SK-N-SH (cell line): ENCODE data around the gene SDC3. TPM values are rescaled to one million over a fixed set of nuclear protein-coding genes. Genes with fewer than 3 reads are reported as not detected.

Experiments used
- CTCF ChIA-PET: fragments of 300-600, 350-600 bp; formaldehyde crosslinking; extraction: SDS; loops from one replicate; lab custom pipeline; 2021; lab: Yijun Ruan, JAX
- POLR2A ChIA-PET: fragments of 350-600 bp; sonication (Branson Sonifier 250); formaldehyde crosslinking; extraction: SDS; loops from one replicate; lab custom pipeline; 2020; ENCODE audit warnings: antibody characterized with exemption, inconsistent platforms; lab: Yijun Ruan, JAX
- DNase-seq: peaks from one replicate; pipeline ENCODE4 v3.0.0; 2012
- H2AFZ ChIP-seq: fragments of 200-600 bp; sonication (generic); 2 replicates; pipeline ENCODE4 v1.8.1; 2016; ENCODE audit warnings: antibody characterized with exemption, mild to moderate bottlenecking, low read depth
- H3F3A ChIP-seq: fragments of 200-600 bp; sonication (generic); replicated peaks from 2 replicates; pipeline ENCODE3; 2016; ENCODE audit warnings: antibody characterized with exemption, mild to moderate bottlenecking; ENCODE audit not compliant: insufficient read depth
- H3K27ac ChIP-seq, 2 experiments: fragments of 200-500 bp in 1 of 2; fragments of 200-600 bp in 1 of 2; sonication (Bioruptor generic) in 1 of 2; sonication (generic), shearing (Covaris generic) in 1 of 2; 2 replicates each; pipeline versions ENCODE4 v1.5.1 to v1.6.1; 2014 to 2016; ENCODE audit warnings: low read depth in 2 of 2, inconsistent platforms in 1 of 2, low read length in 1 of 2, mild to moderate bottlenecking in 1 of 2, mixed read lengths in 1 of 2
- H3K27me3 ChIP-seq: fragments of 200-600 bp; sonication (generic), shearing (Covaris generic); 2 replicates; pipeline ENCODE4 v1.6.1; 2016; ENCODE audit warnings: mixed run types; ENCODE audit not compliant: insufficient read depth
- H3K36me3 ChIP-seq, 2 experiments: fragments of 200-500 bp in 1 of 2; fragments of 200-600 bp in 1 of 2; sonication (Bioruptor generic) in 1 of 2; sonication (generic) in 1 of 2; replicated peaks in 1 of 2; 2 replicates each; pipeline versions ENCODE3 to v1.5.1; 2014 to 2016; ENCODE audit warnings: low read length in 1 of 2, mild to moderate bottlenecking in 1 of 2; ENCODE audit not compliant: insufficient read depth in 2 of 2, control insufficient read depth in 1 of 2
- H3K4me1 ChIP-seq, 2 experiments: fragments of 200-500 bp in 1 of 2; fragments of 200-600 bp in 1 of 2; sonication (Bioruptor generic) in 1 of 2; sonication (generic), shearing (Covaris generic) in 1 of 2; 2 replicates each; pipeline versions ENCODE4 v1.5.1 to v1.6.1; 2014 to 2016; ENCODE audit warnings: low read depth in 1 of 2, low read length in 1 of 2, mixed run types in 1 of 2; ENCODE audit not compliant: insufficient read depth in 2 of 2, control insufficient read depth in 1 of 2
- H3K4me2 ChIP-seq: fragments of 200-600 bp; sonication (generic), shearing (Covaris generic); 2 replicates; pipeline ENCODE4 v1.6.1; 2017; ENCODE audit warnings: mixed run types
- H3K4me3 ChIP-seq, 2 experiments: fragments of 200-500 bp in 1 of 2; fragments of 200-600 bp in 1 of 2; sonication (Bioruptor generic) in 1 of 2; sonication (generic), shearing (Covaris generic) in 1 of 2; 2 replicates each; pipeline versions ENCODE4 v1.5.1 to v1.8.1; 2014 to 2016; ENCODE audit warnings: low read depth in 2 of 2, inconsistent platforms in 1 of 2, low read length in 1 of 2, mild to moderate bottlenecking in 1 of 2, mixed read lengths in 1 of 2, moderate library complexity in 1 of 2
- H3K79me2 ChIP-seq: fragments of 200-600 bp; sonication (generic); 2 replicates; pipeline ENCODE4 v1.8.1; 2017; ENCODE audit warnings: mild to moderate bottlenecking; ENCODE audit not compliant: insufficient read depth
- H3K9ac ChIP-seq: fragments of 200-600 bp; sonication (generic); 2 replicates; pipeline ENCODE4 v1.6.1; 2017; ENCODE audit warnings: mixed run types
- H3K9me2 ChIP-seq: fragments of 200-600 bp; sonication (generic); 2 replicates; pipeline ENCODE4 v1.6.1; 2017; ENCODE audit warnings: mixed run types
- H3K9me3 ChIP-seq: fragments of 200-600 bp; sonication (generic); 2 replicates; pipeline ENCODE4 v1.6.1; 2017; ENCODE audit warnings: mixed run types, mild to moderate bottlenecking, moderate library complexity
- H4K20me1 ChIP-seq: fragments of 200-600 bp; sonication (generic); 2 replicates; pipeline ENCODE4 v1.6.1; 2017; ENCODE audit warnings: mild to moderate bottlenecking, mixed run types; ENCODE audit not compliant: insufficient read depth
- CHD2 ChIP-seq: fragments of 150-350 bp; IDR thresholded peaks from 2 replicates; pipeline ENCODE4 v1.6.1; 2018; ENCODE audit warnings: low read length; ENCODE audit not compliant: partially characterized antibody
- EP300 ChIP-seq, 2 experiments: IDR thresholded peaks; 2 replicates each; pipeline versions ENCODE4 v1.4.0 to v1.6.1; 2012; ENCODE audit warnings: borderline replicate concordance in 1 of 2, low read depth in 1 of 2, low read length in 1 of 2
- FOSL2 ChIP-seq: IDR thresholded peaks from 2 replicates; pipeline ENCODE4 v1.4.0; 2012; ENCODE audit warnings: low read depth, mild to moderate bottlenecking, moderate library complexity, borderline replicate concordance
- FOXM1 ChIP-seq: IDR thresholded peaks from 2 replicates; pipeline ENCODE4 v1.4.0; 2012; ENCODE audit warnings: low read depth, mild to moderate bottlenecking
- GABPA ChIP-seq: IDR thresholded peaks from 2 replicates; pipeline ENCODE4 v1.4.0; 2012; ENCODE audit warnings: low read depth, mild to moderate bottlenecking
- GATA2 ChIP-seq: sonication (generic); formaldehyde crosslinking; IDR thresholded peaks from 2 replicates; pipeline ENCODE4 v1.5.0; 2020; ENCODE audit warnings: mild to moderate bottlenecking, missing genetic modification reagents
- JUND ChIP-seq: IDR thresholded peaks from 2 replicates; pipeline ENCODE4 v1.4.0; 2012
- MEF2A ChIP-seq: IDR thresholded peaks from 2 replicates; pipeline ENCODE4 v1.4.0; 2012; ENCODE audit warnings: low read depth, borderline replicate concordance
- MXI1 ChIP-seq: IDR thresholded peaks from 2 replicates; pipeline ENCODE4 v1.6.1; 2012; ENCODE audit warnings: mild to moderate bottlenecking, low read depth, low read length, improper control_type of control experiment
- POLR2AphosphoS5 ChIP-seq: IDR thresholded peaks from 2 replicates; pipeline ENCODE4 v1.6.1; 2012; ENCODE audit warnings: low read depth, low read length
- RAD21 ChIP-seq: IDR thresholded peaks from 2 replicates; pipeline ENCODE4 v1.6.1; 2012; ENCODE audit warnings: mild to moderate bottlenecking, low read length
- RCOR1 ChIP-seq: fragments of 150-350 bp; IDR thresholded peaks from 2 replicates; pipeline ENCODE4 v1.6.1; 2017; ENCODE audit warnings: antibody characterized with exemption, low read length
- RFX5 ChIP-seq: IDR thresholded peaks from 2 replicates; pipeline ENCODE4 v1.6.1; 2012; ENCODE audit warnings: mild to moderate bottlenecking, improper control_type of control experiment, low read length
- SIN3A ChIP-seq: IDR thresholded peaks from 2 replicates; pipeline ENCODE4 v1.6.1; 2012; ENCODE audit warnings: low read depth, mild to moderate bottlenecking, low read length, moderate library complexity, borderline replicate concordance
- WGBS: methylation state at CpG from one replicate; pipeline ENCODE4 v1.1.6; 2017; ENCODE audit warnings: low lambda C conversion rate; 5-methylcytosine and 5-hydroxymethylcytosine counted together
- polyA plus RNA-seq, 3 experiments: library from polyadenylated mRNA; depleted of rRNA; stranded (reverse); fragments of >200 nt; gene quantifications; 2 replicates each; pipeline ENCODE4 v1.2.3, GENCODE V29; 2012
- TF ChIP-seq, protein P1 (sequence below): fragments of 150-350 bp; IDR thresholded peaks from 2 replicates; pipeline ENCODE4 v1.6.1; 2016; ENCODE audit warnings: mild to moderate bottlenecking, low read depth, low read length
- TF ChIP-seq, protein P2 (sequence below): IDR thresholded peaks from 2 replicates; pipeline ENCODE4; 2012
- TF ChIP-seq, protein P3 (sequence below): IDR thresholded peaks from 2 replicates; pipeline ENCODE4 v1.6.1; 2012; ENCODE audit warnings: mild to moderate bottlenecking, low read depth, low read length, moderate library complexity
- TF ChIP-seq, protein P4 (sequence below): fragments of 150-350 bp; IDR thresholded peaks from 2 replicates; pipeline ENCODE4 v1.6.1; 2017; ENCODE audit warnings: antibody characterized with exemption, low read length, low read depth, borderline replicate concordance
- TF ChIP-seq, protein P5 (sequence below): fragments of 200-600 bp; sonication (generic); IDR thresholded peaks from 2 replicates; pipeline ENCODE4 v1.6.1; 2017; ENCODE audit warnings: antibody characterized with exemption, mild to moderate bottlenecking, moderate library complexity
- TF ChIP-seq, protein P6 (sequence below): IDR thresholded peaks from 2 replicates; pipeline ENCODE4 v1.4.0; 2012; ENCODE audit warnings: low read depth

Gene SDC3
- polyA plus RNA-seq, 1 of the 3 experiments (the other 2 are of a cell fraction), result 18.8 TPM

DNA sequence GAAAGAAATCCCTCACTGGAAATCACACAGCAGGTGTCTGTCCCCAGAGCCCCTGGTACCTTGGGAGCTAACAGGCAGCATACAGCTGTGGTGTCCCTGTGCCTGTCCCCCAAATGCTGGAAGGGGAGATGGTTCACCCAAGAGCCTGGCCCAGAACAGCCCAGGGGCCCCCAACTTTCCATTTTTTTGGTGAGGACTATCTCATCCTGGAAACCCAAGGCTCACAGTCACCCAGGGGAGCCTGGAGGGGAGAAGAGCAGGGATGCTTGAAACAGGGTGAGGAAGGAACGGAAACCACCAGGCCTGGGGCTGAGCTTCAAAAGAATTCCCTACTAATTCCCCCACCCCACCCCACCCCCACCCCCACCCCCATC is 3.6 kb downstream of the SDC3 start:
- TF ChIP-seq, protein P1, sequence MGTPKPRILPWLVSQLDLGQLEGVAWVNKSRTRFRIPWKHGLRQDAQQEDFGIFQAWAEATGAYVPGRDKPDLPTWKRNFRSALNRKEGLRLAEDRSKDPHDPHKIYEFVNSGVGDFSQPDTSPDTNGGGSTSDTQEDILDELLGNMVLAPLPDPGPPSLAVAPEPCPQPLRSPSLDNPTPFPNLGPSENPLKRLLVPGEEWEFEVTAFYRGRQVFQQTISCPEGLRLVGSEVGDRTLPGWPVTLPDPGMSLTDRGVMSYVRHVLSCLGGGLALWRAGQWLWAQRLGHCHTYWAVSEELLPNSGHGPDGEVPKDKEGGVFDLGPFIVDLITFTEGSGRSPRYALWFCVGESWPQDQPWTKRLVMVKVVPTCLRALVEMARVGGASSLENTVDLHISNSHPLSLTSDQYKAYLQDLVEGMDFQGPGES, result no peak
- no peak for TF ChIP-seq FOSL2
- TF ChIP-seq, protein P2, sequence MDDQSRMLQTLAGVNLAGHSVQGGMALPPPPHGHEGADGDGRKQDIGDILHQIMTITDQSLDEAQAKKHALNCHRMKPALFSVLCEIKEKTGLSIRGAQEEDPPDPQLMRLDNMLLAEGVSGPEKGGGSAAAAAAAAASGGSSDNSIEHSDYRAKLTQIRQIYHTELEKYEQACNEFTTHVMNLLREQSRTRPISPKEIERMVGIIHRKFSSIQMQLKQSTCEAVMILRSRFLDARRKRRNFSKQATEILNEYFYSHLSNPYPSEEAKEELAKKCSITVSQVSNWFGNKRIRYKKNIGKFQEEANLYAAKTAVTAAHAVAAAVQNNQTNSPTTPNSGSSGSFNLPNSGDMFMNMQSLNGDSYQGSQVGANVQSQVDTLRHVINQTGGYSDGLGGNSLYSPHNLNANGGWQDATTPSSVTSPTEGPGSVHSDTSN, result no peak
- no peak for TF ChIP-seq POLR2AphosphoS5
- TF ChIP-seq JUND, result no peak
- no peak for TF ChIP-seq CHD2
- no peak for TF ChIP-seq RFX5
- TF ChIP-seq FOXM1, result no peak
- no peak for TF ChIP-seq SIN3A
- no peak for TF ChIP-seq GABPA
- TF ChIP-seq EP300 (IDR thresholded peaks at IDR 0.05; ENCODE audit: borderline replicate concordance in 1 of 2, low read depth in 1 of 2, low read length in 1 of 2), result no peak
- no peak for TF ChIP-seq GATA2 (CRISPR knock-in tag)
- no peak for TF ChIP-seq MEF2A
- TF ChIP-seq, protein P3, sequence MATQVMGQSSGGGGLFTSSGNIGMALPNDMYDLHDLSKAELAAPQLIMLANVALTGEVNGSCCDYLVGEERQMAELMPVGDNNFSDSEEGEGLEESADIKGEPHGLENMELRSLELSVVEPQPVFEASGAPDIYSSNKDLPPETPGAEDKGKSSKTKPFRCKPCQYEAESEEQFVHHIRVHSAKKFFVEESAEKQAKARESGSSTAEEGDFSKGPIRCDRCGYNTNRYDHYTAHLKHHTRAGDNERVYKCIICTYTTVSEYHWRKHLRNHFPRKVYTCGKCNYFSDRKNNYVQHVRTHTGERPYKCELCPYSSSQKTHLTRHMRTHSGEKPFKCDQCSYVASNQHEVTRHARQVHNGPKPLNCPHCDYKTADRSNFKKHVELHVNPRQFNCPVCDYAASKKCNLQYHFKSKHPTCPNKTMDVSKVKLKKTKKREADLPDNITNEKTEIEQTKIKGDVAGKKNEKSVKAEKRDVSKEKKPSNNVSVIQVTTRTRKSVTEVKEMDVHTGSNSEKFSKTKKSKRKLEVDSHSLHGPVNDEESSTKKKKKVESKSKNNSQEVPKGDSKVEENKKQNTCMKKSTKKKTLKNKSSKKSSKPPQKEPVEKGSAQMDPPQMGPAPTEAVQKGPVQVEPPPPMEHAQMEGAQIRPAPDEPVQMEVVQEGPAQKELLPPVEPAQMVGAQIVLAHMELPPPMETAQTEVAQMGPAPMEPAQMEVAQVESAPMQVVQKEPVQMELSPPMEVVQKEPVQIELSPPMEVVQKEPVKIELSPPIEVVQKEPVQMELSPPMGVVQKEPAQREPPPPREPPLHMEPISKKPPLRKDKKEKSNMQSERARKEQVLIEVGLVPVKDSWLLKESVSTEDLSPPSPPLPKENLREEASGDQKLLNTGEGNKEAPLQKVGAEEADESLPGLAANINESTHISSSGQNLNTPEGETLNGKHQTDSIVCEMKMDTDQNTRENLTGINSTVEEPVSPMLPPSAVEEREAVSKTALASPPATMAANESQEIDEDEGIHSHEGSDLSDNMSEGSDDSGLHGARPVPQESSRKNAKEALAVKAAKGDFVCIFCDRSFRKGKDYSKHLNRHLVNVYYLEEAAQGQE, result no peak
- TF ChIP-seq RAD21, result no peak
- no peak for TF ChIP-seq MXI1
- no peak for TF ChIP-seq RCOR1
- TF ChIP-seq, protein P4, sequence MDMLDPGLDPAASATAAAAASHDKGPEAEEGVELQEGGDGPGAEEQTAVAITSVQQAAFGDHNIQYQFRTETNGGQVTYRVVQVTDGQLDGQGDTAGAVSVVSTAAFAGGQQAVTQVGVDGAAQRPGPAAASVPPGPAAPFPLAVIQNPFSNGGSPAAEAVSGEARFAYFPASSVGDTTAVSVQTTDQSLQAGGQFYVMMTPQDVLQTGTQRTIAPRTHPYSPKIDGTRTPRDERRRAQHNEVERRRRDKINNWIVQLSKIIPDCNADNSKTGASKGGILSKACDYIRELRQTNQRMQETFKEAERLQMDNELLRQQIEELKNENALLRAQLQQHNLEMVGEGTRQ, result no peak
- TF ChIP-seq, protein P5, sequence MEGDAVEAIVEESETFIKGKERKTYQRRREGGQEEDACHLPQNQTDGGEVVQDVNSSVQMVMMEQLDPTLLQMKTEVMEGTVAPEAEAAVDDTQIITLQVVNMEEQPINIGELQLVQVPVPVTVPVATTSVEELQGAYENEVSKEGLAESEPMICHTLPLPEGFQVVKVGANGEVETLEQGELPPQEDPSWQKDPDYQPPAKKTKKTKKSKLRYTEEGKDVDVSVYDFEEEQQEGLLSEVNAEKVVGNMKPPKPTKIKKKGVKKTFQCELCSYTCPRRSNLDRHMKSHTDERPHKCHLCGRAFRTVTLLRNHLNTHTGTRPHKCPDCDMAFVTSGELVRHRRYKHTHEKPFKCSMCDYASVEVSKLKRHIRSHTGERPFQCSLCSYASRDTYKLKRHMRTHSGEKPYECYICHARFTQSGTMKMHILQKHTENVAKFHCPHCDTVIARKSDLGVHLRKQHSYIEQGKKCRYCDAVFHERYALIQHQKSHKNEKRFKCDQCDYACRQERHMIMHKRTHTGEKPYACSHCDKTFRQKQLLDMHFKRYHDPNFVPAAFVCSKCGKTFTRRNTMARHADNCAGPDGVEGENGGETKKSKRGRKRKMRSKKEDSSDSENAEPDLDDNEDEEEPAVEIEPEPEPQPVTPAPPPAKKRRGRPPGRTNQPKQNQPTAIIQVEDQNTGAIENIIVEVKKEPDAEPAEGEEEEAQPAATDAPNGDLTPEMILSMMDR, result no peak
- TF ChIP-seq, protein P6, sequence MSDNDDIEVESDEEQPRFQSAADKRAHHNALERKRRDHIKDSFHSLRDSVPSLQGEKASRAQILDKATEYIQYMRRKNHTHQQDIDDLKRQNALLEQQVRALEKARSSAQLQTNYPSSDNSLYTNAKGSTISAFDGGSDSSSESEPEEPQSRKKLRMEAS, result no peak
- TF ChIP-seq, all 33 proteins: peak for 0
- no peak for DNase-seq
- H3K9me3 ChIP-seq, result no peaks in the 10 kb centered on the region
- H3K9me2 ChIP-seq, result no peaks in the 10 kb centered on the region
- H2AFZ ChIP-seq, result no peak overlapping the region
- H3K27ac ChIP-seq, result no peak overlapping the region
- ChIA-PET CTCF (interaction anchor here (1.5 to 47.0 kb wide), 4 partner anchors 95 to 185 kb away, joined by 4 to 1422 read pairs (median 6); no protein-coding TSS in a partner anchor), POLR2A (interaction anchor here (1.0 kb wide), 1 partner anchor 81 kb away, joined by 3 read pairs; no protein-coding TSS in a partner anchor)
- peaks cover 73% of the 10 kb centered on the region for H4K20me1 ChIP-seq
- no peaks in the 10 kb centered on the region for H3K27me3 ChIP-seq
- 100% methylated on average over 1 of the region's 1 CpG for WGBS
- no peak overlapping the region for H3K9ac ChIP-seq
- peaks cover 56% of the 10 kb centered on the region for H3K79me2 ChIP-seq
- no peak overlapping the region for H3K4me2 ChIP-seq
- no peaks in the 10 kb centered on the region for H3F3A ChIP-seq
- H3K4me1 ChIP-seq, result peaks cover 4 to 43% of the 10 kb centered on the region in 2 experiments; a peak in 2 of 4 replicates
- no peak overlapping the region for H3K4me3 ChIP-seq
- no peaks in the 10 kb centered on the region for H3K36me3 ChIP-seq
